Cerebellar cortex (tissue), 1 donor: ENCODE measurements around the gene GAB4.

Source experiments
- DNase-seq: peaks from one replicate; pipeline ENCODE4 v3.0.0-alpha.2; 2015; ENCODE audit warnings: low spot score

Gene GAB4

GRCh38 chr22:16987822-16988221 lies 20.2 kb downstream of the GAB4 start:
- DNase-seq, result no peak

GRCh38 chr22:16975155-16975885 lies 32.7 kb downstream of the GAB4 start:
- DNase-seq, result no peak

GRCh38 chr22:16974298-16975084 lies 33.5 kb downstream of the GAB4 start:
- no peak for DNase-seq

- no peak for DNase-seq
Measured at GRCh38 chr22:16973591-16974297, 34.3 kb downstream of the GAB4 start.

- no peak for DNase-seq
Measured at GRCh38 chr22:16972311-16972710, 35.7 kb downstream of the GAB4 start.

GRCh38 chr22:16970446-16970845 lies 37.6 kb downstream of the GAB4 start:
- DNase-seq, result no peak

- no peak for DNase-seq
Measured at GRCh38 chr22:16969508-16970327, 38.3 kb downstream of the GAB4 start.

GRCh38 chr22:16968218-16968595 lies 39.8 kb downstream of the GAB4 start:
- no peak for DNase-seq

- no peak for DNase-seq
Measured at GRCh38 chr22:16967453-16968217, 40.4 kb downstream of the GAB4 start.

GRCh38 chr22:16966251-16966650 lies 41.8 kb downstream of the GAB4 start:
- no peak for DNase-seq

GRCh38 chr22:16965560-16965959 lies 42.5 kb downstream of the GAB4 start:
- DNase-seq, result no peak

- DNase-seq, result no peak
Measured at GRCh38 chr22:16965083-16965482, 42.9 kb downstream of the GAB4 start.

- no peak for DNase-seq
Measured at GRCh38 chr22:16964366-16964765, 43.7 kb downstream of the GAB4 start.

- no peak for DNase-seq
Measured at GRCh38 chr22:16963189-16963945, 44.7 kb downstream of the GAB4 start.

- DNase-seq, result no peak
Measured at GRCh38 chr22:16962501-16962900, 45.5 kb downstream of the GAB4 start.

- no peak for DNase-seq
Measured at GRCh38 chr22:16961477-16962186, 46.4 kb downstream of the GAB4 start.

- no peak for DNase-seq
Measured at GRCh38 chr22:16960884-16961249, 47.2 kb downstream of the GAB4 start.

- DNase-seq, result no peak
Measured at GRCh38 chr22:16960220-16960883, 47.7 kb downstream of the GAB4 start.

GRCh38 chr22:16959345-16959930 lies 48.6 kb downstream of the GAB4 start:
- no peak for DNase-seq
